Stomach (tissue), 9 donors: Measurements from ENCODE around the gene WWC2. TPM values are rescaled to one million over a fixed set of nuclear protein-coding genes. Genes with fewer than 3 reads are reported as not detected.

Experiments used
- DNase-seq, 2 donors: peaks; one replicate each; pipeline versions ENCODE4 v3.0.0 to v3.0.0-alpha.2; 2013 to 2019
- H3K27ac ChIP-seq, 5 donors: fragments of 200-600 bp in 4 of 5; sonication (generic) in 4 of 5; one replicate each; pipeline ENCODE4 v1.5.1; 2013 to 2019; ENCODE audit warnings: mild to moderate bottlenecking in 1 of 5, moderate library complexity in 1 of 5
- H3K27me3 ChIP-seq, 3 donors: fragments of 200-600 bp; sonication (generic); one replicate each; pipeline ENCODE4 v1.5.1; 2017 to 2019; ENCODE audit warnings: mixed run types in 1 of 3
- H3K36me3 ChIP-seq, 4 donors: fragments of 200-600 bp; sonication (generic); 1 replicate in 3 of 4; 2 replicates in 1 of 4; pipeline ENCODE4 v1.5.1; 2016 to 2019
- H3K4me1 ChIP-seq, 4 donors: fragments of 200-600 bp; sonication (generic); one replicate each; pipeline ENCODE4 v1.5.1; 2016 to 2019
- H3K4me3 ChIP-seq, 4 donors: fragments of 200-600 bp; sonication (generic) in 3 of 4; one replicate each; pipeline ENCODE4 v1.5.1; 2016 to 2019; ENCODE audit warnings: mild to moderate bottlenecking in 1 of 4
- H3K9me3 ChIP-seq, 4 donors: fragments of 200-600 bp; sonication (generic); one replicate each; pipeline ENCODE4 v1.5.1; 2016 to 2019
- EP300 ChIP-seq: sonication (generic); formaldehyde crosslinking; IDR thresholded peaks from one replicate; pipeline ENCODE4 v1.6.1; 2017; ENCODE audit warnings: antibody characterized with exemption
- POLR2A ChIP-seq, 4 donors: fragments of 450-650 bp; IDR thresholded peaks; one replicate each; pipeline ENCODE4 v1.6.1; 2016; ENCODE audit warnings: antibody characterized with exemption in 4 of 4, control low read depth in 2 of 4, mild to moderate bottlenecking in 1 of 4, moderate library complexity in 1 of 4
- POLR2AphosphoS5 ChIP-seq, 3 donors: sonication (generic); formaldehyde crosslinking; IDR thresholded peaks; one replicate each; pipeline ENCODE4 v1.6.1; 2016; ENCODE audit warnings: antibody characterized with exemption in 3 of 3
- WGBS, 5 donors: extraction: QIAGEN DNeasy Blood & Tissue Kit in 3 of 5; methylation state at CpG; one replicate each; pipeline versions ENCODE4 v1.1.5 to v1.1.7; 2013 to 2018; 5-methylcytosine and 5-hydroxymethylcytosine counted together
- intact Hi-C: fragments of 100-400 bp; cut with DNase I; formaldehyde crosslinking; loops from one replicate; pipeline ENCODE4 v1.15.1; 2023; ENCODE audit warnings: low total_unique reads
- polyA plus RNA-seq, 3 donors: library from polyadenylated mRNA; stranded (reverse); fragments of 200-250 nt; gene quantifications; one replicate each; pipeline ENCODE4 v1.2.3, GENCODE V29; 2013
- total RNA-seq, 5 donors: library from RNA; depleted of rRNA; stranded (reverse); fragments of >200 nt; gene quantifications; one replicate each; pipeline versions ENCODE4 v1.1.0 to v1.2.3, GENCODE V29; 2014 to 2016
- TF ChIP-seq, protein P1 (sequence below), 7 experiments: fragments of 450-650 bp in 4 of 7; fragments of 200-600 bp in 3 of 7; sonication (generic) in 3 of 7; IDR thresholded peaks; one replicate each; pipeline ENCODE4 v1.5.1; 2016 to 2019; ENCODE audit warnings: antibody characterized with exemption in 7 of 7, control low read depth in 2 of 7, mild to moderate bottlenecking in 1 of 7
- donor health status: healthy with polysubstance abuse.
- donor health status: Bipolar disorder and iron deficiency.
- donor health status: healthy.

Gene WWC2
- total and polyA plus RNA-seq, 8 donors = 2.6 to 59.1 (median 31.1) TPM

DNA sequence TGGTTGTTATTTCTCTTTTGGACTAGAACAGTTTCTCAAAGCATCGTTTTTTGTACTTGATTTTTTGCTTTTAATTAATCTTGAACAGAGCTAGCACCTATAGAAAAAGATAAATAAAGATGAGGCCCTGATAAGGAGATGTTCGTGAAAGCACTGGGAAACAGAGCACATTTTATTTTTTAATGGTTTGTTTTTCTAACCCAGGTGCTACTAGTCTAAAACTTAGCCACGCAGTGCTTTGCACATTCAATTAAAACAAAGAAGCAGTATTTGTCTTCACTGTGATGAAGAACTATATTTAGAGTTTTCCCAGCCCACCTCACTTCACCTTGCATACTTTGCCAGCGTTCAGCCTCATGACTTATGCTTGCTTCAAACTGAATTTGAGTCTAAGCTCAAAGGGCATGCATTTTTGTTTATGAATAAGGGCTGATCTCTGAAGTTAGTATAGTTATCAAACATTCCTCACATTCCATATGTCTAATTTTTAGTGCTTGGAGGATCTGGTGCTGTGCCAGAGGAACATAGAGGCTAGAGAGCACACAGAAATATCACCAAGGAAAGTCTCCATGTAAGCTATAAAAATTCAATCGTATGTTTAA is 76.7 kb downstream of the WWC2 start:
- no peaks in the 10 kb centered on the region for H3K9me3 ChIP-seq
- H3K4me3 ChIP-seq = no peak overlapping the region
- H3K36me3 ChIP-seq = no peaks in the 10 kb centered on the region
- TF ChIP-seq POLR2AphosphoS5 (IDR thresholded peaks at IDR 0.05) = no peak
- TF ChIP-seq EP300 = no peak
- TF ChIP-seq, protein P1, sequence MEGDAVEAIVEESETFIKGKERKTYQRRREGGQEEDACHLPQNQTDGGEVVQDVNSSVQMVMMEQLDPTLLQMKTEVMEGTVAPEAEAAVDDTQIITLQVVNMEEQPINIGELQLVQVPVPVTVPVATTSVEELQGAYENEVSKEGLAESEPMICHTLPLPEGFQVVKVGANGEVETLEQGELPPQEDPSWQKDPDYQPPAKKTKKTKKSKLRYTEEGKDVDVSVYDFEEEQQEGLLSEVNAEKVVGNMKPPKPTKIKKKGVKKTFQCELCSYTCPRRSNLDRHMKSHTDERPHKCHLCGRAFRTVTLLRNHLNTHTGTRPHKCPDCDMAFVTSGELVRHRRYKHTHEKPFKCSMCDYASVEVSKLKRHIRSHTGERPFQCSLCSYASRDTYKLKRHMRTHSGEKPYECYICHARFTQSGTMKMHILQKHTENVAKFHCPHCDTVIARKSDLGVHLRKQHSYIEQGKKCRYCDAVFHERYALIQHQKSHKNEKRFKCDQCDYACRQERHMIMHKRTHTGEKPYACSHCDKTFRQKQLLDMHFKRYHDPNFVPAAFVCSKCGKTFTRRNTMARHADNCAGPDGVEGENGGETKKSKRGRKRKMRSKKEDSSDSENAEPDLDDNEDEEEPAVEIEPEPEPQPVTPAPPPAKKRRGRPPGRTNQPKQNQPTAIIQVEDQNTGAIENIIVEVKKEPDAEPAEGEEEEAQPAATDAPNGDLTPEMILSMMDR (IDR thresholded peaks at IDR 0.05) = no peak
- TF ChIP-seq POLR2A (IDR thresholded peaks at IDR 0.05) = no peak
- peaks cover 11 to 55% (median 35%) of the 10 kb centered on the region in 4 donors for H3K4me1 ChIP-seq
- peak in 1 of 2 donors; percentile 48 for DNase-seq
- H3K27me3 ChIP-seq = no peaks in the 10 kb centered on the region
- 28 to 37% (median 32%) methylated on average over 5 of the region's 5 CpGs for WGBS, 5 donors
- intact Hi-C loops = no loop called here
- no peak overlapping the region for H3K27ac ChIP-seq

DNA sequence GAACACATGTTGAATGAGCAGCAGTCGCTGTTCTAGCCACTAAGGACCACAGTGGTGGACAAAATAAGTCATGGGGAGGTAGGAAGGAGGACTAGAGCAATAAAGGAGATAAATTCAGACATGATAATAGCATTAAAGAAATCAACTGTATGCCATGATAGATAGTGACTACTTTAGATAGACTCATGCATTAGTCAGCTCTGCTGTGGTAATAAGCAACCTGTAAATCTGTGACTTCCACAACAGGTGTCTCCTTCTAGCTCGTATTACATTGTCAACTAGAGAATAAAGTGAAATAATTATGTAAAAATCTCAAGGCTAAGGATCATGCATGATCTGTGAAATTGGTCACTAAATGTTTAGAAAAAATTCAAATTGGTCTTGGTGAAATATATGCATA is 77.9 kb downstream of the WWC2 start:
- no peaks in the 10 kb centered on the region for H3K9me3 ChIP-seq
- no peak overlapping the region for H3K27ac ChIP-seq
- no peak for DNase-seq
- TF ChIP-seq POLR2AphosphoS5 (IDR thresholded peaks at IDR 0.05) (no peak), POLR2A (IDR thresholded peaks at IDR 0.05) (no peak), EP300 (no peak)
- TF ChIP-seq, protein P1 (IDR thresholded peaks at IDR 0.05) = no peak
- no peaks in the 10 kb centered on the region for H3K36me3 ChIP-seq
- H3K27me3 ChIP-seq = no peaks in the 10 kb centered on the region
- peaks cover 11 to 50% (median 32%) of the 10 kb centered on the region in 4 donors for H3K4me1 ChIP-seq
- 83 to 89% (median 88%) methylated on average over 2 of the region's 2 CpGs for WGBS, 5 donors
- no peak overlapping the region for H3K4me3 ChIP-seq
- intact Hi-C loops = no loop called here

DNA sequence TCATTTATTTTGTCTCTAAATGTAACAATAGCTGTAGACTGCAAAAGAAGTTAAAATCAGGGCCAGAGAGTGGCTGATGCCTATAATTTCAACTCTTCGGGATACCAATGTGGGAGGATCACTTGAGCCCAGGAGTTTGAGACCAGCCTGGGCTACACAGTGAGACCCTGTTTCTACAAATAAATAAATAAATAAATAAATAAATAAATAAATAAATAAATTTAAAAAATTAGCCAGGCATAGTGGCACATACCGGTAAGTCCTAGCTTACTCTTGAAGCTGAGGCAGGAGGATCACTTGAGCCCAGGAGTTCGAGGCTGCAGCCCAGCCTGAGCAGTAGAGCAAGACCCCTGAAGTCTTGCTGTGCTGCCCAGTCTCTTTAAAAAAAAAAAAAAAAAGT is 79.1 kb downstream of the WWC2 start:
- WGBS, 5 donors = 31 to 34% (median 33%) methylated on average over 3 of the region's 3 CpGs
- Histone ChIP-seq H3K4me1 (peaks cover 9 to 42% (median 24%) of the 10 kb centered on the region in 4 donors), H3K27me3 (no peaks in the 10 kb centered on the region), H3K4me3 (no peak overlapping the region), H3K27ac (no peak overlapping the region), H3K36me3 (no peaks in the 10 kb centered on the region), H3K9me3 (no peaks in the 10 kb centered on the region)
- intact Hi-C loops = no loop called here
- no peak for DNase-seq
- TF ChIP-seq, protein P1 (IDR thresholded peaks at IDR 0.05) = no peak
- TF ChIP-seq POLR2A (IDR thresholded peaks at IDR 0.05) (no peak), POLR2AphosphoS5 (IDR thresholded peaks at IDR 0.05) (no peak), EP300 (no peak)

DNA sequence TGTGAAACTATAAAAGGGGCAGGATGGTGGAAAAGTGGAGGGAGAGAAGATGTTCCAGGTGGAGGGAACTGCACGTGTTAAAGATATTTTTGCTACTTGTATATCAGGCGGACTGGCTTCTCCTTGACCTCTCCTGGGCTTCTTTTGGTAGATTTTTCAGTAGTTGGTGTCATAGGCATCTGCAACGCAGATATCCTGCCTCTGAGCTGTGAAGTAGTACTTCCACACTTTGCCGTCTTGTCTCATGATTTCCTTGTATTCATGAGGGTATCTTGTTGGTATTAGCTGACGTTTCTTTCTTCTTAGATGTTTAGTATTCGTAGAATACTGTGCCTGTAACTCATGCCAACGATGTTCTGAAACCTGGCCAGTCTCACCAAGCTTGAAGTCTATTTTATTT is 81.0 kb downstream of the WWC2 start:
- Histone ChIP-seq H3K9me3 (no peaks in the 10 kb centered on the region), H3K36me3 (no peaks in the 10 kb centered on the region), H3K4me1 (peaks cover 0 to 29% (median 14%) of the 10 kb centered on the region in 4 donors), H3K27me3 (no peaks in the 10 kb centered on the region), H3K4me3 (no peak overlapping the region), H3K27ac (no peak overlapping the region)
- 86 to 92% (median 88%) methylated on average over 7 of the region's 7 CpGs for WGBS, 5 donors
- TF ChIP-seq POLR2A (IDR thresholded peaks at IDR 0.05) = no peak
- TF ChIP-seq, protein P1 (IDR thresholded peaks at IDR 0.05) = no peak
- TF ChIP-seq EP300 = no peak
- no peak for TF ChIP-seq POLR2AphosphoS5 (IDR thresholded peaks at IDR 0.05)
- intact Hi-C loops = no loop called here
- no peak for DNase-seq
